MM.1S (cell line): ENCODE measurements around the gene JAGN1.

Experiments
- DNase-seq: peaks from one replicate; pipeline ENCODE4 v3.0.0-alpha.2; 2015
- H2AFZ ChIP-seq: fragments of 300-600 bp; sonication (generic); 2 replicates; pipeline ENCODE4 v1.6.0; 2016; ENCODE audit warnings: antibody characterized with exemption, low read length
- H3F3A ChIP-seq: fragments of 300-600 bp; sonication (generic); 2 replicates; pipeline ENCODE4 v1.6.1; 2016; ENCODE audit warnings: mild to moderate bottlenecking, antibody characterized with exemption, low read length, moderate library complexity, mixed read lengths; ENCODE audit not compliant: insufficient read depth
- H3K27ac ChIP-seq: fragments of 300-600 bp; sonication (generic); 2 replicates; pipeline ENCODE4 v1.5.1; 2016; ENCODE audit warnings: mild to moderate bottlenecking, low read length
- H3K27me3 ChIP-seq: fragments of 300-600 bp; sonication (generic); replicated peaks from 2 replicates; pipeline ENCODE4 v1.6.0; 2016; ENCODE audit warnings: low read length; ENCODE audit not compliant: insufficient read depth
- H3K36me3 ChIP-seq: fragments of 300-600 bp; sonication (generic); replicated peaks from 2 replicates; pipeline ENCODE4 v1.6.1; 2016; ENCODE audit warnings: mild to moderate bottlenecking, low read length, mixed read lengths; ENCODE audit not compliant: insufficient read depth
- H3K4me1 ChIP-seq: fragments of 300-600 bp; sonication (generic); 2 replicates; pipeline ENCODE4 v1.6.1; 2016; ENCODE audit warnings: low read length, mixed read lengths
- H3K4me2 ChIP-seq: fragments of 300-600 bp; sonication (generic); 2 replicates; pipeline ENCODE4 v1.6.0; 2016; ENCODE audit warnings: low read depth, low read length
- H3K4me3 ChIP-seq: fragments of 300-600 bp; sonication (generic); 2 replicates; pipeline ENCODE4 v1.5.1; 2016; ENCODE audit warnings: low read length, mixed read lengths
- H3K79me2 ChIP-seq: fragments of 300-600 bp; sonication (generic); 2 replicates; pipeline ENCODE4 v1.6.1; 2016; ENCODE audit warnings: mixed run types, low read length, mixed read lengths
- H3K9ac ChIP-seq: fragments of 300-600 bp; sonication (generic); 2 replicates; pipeline ENCODE4 v1.6.1; 2016; ENCODE audit warnings: low read length, mixed read lengths
- H3K9me2 ChIP-seq: fragments of 300-600 bp; sonication (generic); replicated peaks from 2 replicates; pipeline ENCODE4 v1.6.1; 2016; ENCODE audit warnings: mild to moderate bottlenecking, low read length, mixed read lengths; ENCODE audit not compliant: insufficient read depth
- H3K9me3 ChIP-seq: fragments of 300-600 bp; sonication (generic); replicated peaks from 2 replicates; pipeline ENCODE4 v1.6.1; 2016; ENCODE audit warnings: mild to moderate bottlenecking, low read length, mixed read lengths; ENCODE audit not compliant: insufficient read depth
- H4K20me1 ChIP-seq: fragments of 300-600 bp; sonication (generic); 2 replicates; pipeline ENCODE4 v1.6.1; 2016; ENCODE audit warnings: mild to moderate bottlenecking, low read length, moderate library complexity, mixed read lengths; ENCODE audit not compliant: insufficient read depth
- CTCF ChIP-seq: fragments of 300-600 bp; sonication (generic); IDR thresholded peaks from 2 replicates; pipeline ENCODE4 v1.5.1; 2016; ENCODE audit warnings: antibody characterized with exemption, low read length, mixed read lengths
- EZH2 ChIP-seq: fragments of 300-600 bp; sonication (generic); optimal IDR thresholded peaks from 2 replicates; pipeline ENCODE3; 2017; ENCODE audit warnings: low read depth, mild to moderate bottlenecking, antibody characterized with exemption, low read length, mixed read lengths
- EZH2phosphoT487 ChIP-seq: fragments of 300-600 bp; sonication (generic); IDR thresholded peaks from 2 replicates; pipeline ENCODE4 v1.6.1; 2018; ENCODE audit warnings: antibody characterized with exemption, low read length

JAGN1 gene

GRCh38 chr3:9884555-9885165 lies 5.8 kb upstream of the JAGN1 start:
- no peaks in the 10 kb centered on the region for H3K4me1 ChIP-seq
- H3K27ac ChIP-seq: no peak overlapping the region
- H3K9ac ChIP-seq: no peak overlapping the region
- no peaks in the 10 kb centered on the region for H3K9me3 ChIP-seq
- H3K4me3 ChIP-seq: no peak overlapping the region
- no peaks in the 10 kb centered on the region; the same call in 1 of the 2 replicates for H3K27me3 ChIP-seq
- H3F3A ChIP-seq: no peaks in the 10 kb centered on the region
- no peaks in the 10 kb centered on the region for H3K79me2 ChIP-seq
- H3K9me2 ChIP-seq: no peaks in the 10 kb centered on the region
- H4K20me1 ChIP-seq: no peaks in the 10 kb centered on the region
- no peaks in the 10 kb centered on the region for H3K36me3 ChIP-seq
- H3K4me2 ChIP-seq: no peak overlapping the region
- no peak overlapping the region for H2AFZ ChIP-seq
- TF ChIP-seq EZH2 (no peak), CTCF (no peak)
- DNase-seq: no peak

DNA sequence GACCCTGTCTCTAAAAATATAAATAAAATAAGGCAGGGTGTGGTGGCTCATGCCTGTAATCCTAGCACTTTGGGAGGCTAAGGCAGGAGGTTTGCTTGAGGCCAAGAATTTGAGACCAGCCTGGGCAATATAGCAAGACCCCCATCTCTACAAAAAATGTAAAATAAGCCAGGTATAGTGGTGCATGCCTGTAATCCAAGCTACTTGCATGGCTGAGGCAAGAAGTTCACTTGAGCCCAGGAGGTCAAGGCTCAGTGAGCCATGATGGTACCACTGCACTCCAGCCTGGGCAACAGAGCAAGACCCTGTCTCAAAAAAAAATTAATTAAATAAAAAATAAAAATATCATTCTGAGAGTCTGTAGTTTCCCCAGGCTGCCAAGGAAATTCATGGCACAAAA lies 4.1 kb upstream of the JAGN1 start:
- H4K20me1 ChIP-seq: no peaks in the 10 kb centered on the region
- no peak overlapping the region for H3K4me2 ChIP-seq
- no peak overlapping the region for H3K4me3 ChIP-seq
- no peaks in the 10 kb centered on the region for H3K4me1 ChIP-seq
- H3K9me2 ChIP-seq: no peaks in the 10 kb centered on the region
- H3K36me3 ChIP-seq: no peaks in the 10 kb centered on the region
- no peaks in the 10 kb centered on the region for H3F3A ChIP-seq
- no peak overlapping the region for H3K27ac ChIP-seq
- no peaks in the 10 kb centered on the region for H3K9me3 ChIP-seq
- DNase-seq: no peak
- TF ChIP-seq EZH2: no peak
- H3K9ac ChIP-seq: no peak overlapping the region
- no peaks in the 10 kb centered on the region; the same call in 1 of the 2 replicates for H3K27me3 ChIP-seq
- H3K79me2 ChIP-seq: peaks cover 9% of the 10 kb centered on the region
- no peak overlapping the region for H2AFZ ChIP-seq

DNA sequence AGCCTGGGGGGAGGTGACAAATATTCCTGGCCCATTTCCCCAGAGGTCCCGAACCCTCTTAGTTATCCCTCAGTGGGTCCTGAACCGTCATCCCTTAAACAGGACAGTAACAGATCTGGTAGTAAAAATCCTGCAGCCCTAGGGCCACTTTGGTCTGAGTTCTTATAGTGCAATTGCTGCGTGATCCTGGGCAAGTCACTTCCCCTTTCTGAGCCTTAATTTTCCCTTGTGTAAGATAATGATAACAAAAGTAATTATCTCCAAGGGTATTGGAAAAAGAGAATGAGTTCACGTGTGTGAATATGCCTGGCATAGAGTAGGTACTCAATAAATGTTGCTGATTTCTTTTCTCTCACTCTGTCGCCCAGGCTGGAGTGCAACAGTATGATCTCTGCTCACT lies 2.9 kb upstream of the JAGN1 start:
- Histone ChIP-seq H3K9ac (no peak overlapping the region), H2AFZ (no peak overlapping the region), H3K9me3 (no peaks in the 10 kb centered on the region), H3K4me1 (no peaks in the 10 kb centered on the region), H3K4me2 (no peak overlapping the region), H4K20me1 (no peaks in the 10 kb centered on the region), H3K79me2 (peaks cover 20% of the 10 kb centered on the region), H3K27ac (no peak overlapping the region), H3K36me3 (no peaks in the 10 kb centered on the region), H3K4me3 (no peak overlapping the region), H3K27me3 (no peaks in the 10 kb centered on the region; the same call in 1 of the 2 replicates), H3F3A (no peaks in the 10 kb centered on the region), H3K9me2 (no peaks in the 10 kb centered on the region)
- no peak for DNase-seq
- TF ChIP-seq CTCF: no peak
- no peak for TF ChIP-seq EZH2phosphoT487
- TF ChIP-seq EZH2: no peak

GRCh38 chr3:9888540-9888939 lies 1.9 kb upstream of the JAGN1 start:
- no peaks in the 10 kb centered on the region; the same call in 1 of the 2 replicates for H3K27me3 ChIP-seq
- no peaks in the 10 kb centered on the region for H3K9me3 ChIP-seq
- H3K27ac ChIP-seq: no peak overlapping the region
- no peak overlapping the region for H3K9ac ChIP-seq
- H3K4me3 ChIP-seq: no peak overlapping the region
- no peak overlapping the region for H3K4me2 ChIP-seq
- no peaks in the 10 kb centered on the region for H3K9me2 ChIP-seq
- 0 out of 2 replicates have a peak, but pooled peaks cover 2% of the 10 kb centered on the region for H3K36me3 ChIP-seq
- H4K20me1 ChIP-seq: no peaks in the 10 kb centered on the region
- peaks cover 30% of the 10 kb centered on the region for H3K79me2 ChIP-seq
- DNase-seq: no peak
- TF ChIP-seq CTCF (no peak), EZH2 (no peak), EZH2phosphoT487 (no peak)
- H3K4me1 ChIP-seq: no peaks in the 10 kb centered on the region
- no peak overlapping the region for H2AFZ ChIP-seq
- H3F3A ChIP-seq: no peaks in the 10 kb centered on the region
